CD4-positive, alpha-beta T cell treated with Interferon alpha-2 for 1 hour (primary cell): ENCODE results near the gene KIFC1.

Source experiments
- DNase-seq, 2 donors: peaks; one replicate each; pipeline ENCODE4 v3.0.0-alpha.2; 2020 to 2022

Gene KIFC1

GRCh38 chr6:33412140-33413009, 20.8 kb downstream of the KIFC1 start:
- no peak for DNase-seq

- DNase-seq = no peak
Observed at GRCh38 chr6:33413241-33414120, 21.9 kb downstream of the KIFC1 start.

- DNase-seq = peak; percentile 54 to 57
Observed at GRCh38 chr6:33414592-33415271, 23.1 kb downstream of the KIFC1 start.

- DNase-seq = no peak
Observed at GRCh38 chr6:33415831-33416230, 24.2 kb downstream of the KIFC1 start.

- DNase-seq = peak in 1 of 2 donors; percentile 46
Observed at GRCh38 chr6:33416386-33417127, 24.9 kb downstream of the KIFC1 start.

GRCh38 chr6:33417128-33417902, 25.7 kb downstream of the KIFC1 start:
- peak in 1 of 2 donors; percentile 43 for DNase-seq

- peak; percentile 100 for DNase-seq
Observed at GRCh38 chr6:33417903-33418689, 26.5 kb downstream of the KIFC1 start, which contains the start of gene CUTA. Gene CUTA, minus strand, starts transcription at chr6:33418107. Its CDS starts 107 bp downstream, at chr6:33418000.

GRCh38 chr6:33418690-33419291, 27.2 kb downstream of the KIFC1 start:
- peak; percentile 78 to 88 for DNase-seq

GRCh38 chr6:33419580-33420490, 28.2 kb downstream of the KIFC1 start, which contains the start of gene SYNGAP1:
Gene SYNGAP1, plus strand, starts transcription at chr6:33420065. Its CDS starts 200 bp downstream, at chr6:33420265.
- DNase-seq = peak; percentile 52 to 63

- no peak for DNase-seq
Observed at GRCh38 chr6:33420491-33421343, 29.1 kb downstream of the KIFC1 start.

- no peak for DNase-seq
Observed at GRCh38 chr6:33421344-33421643, 29.7 kb downstream of the KIFC1 start.

GRCh38 chr6:33423777-33424176, 32.2 kb downstream of the KIFC1 start:
- DNase-seq = no peak

- no peak for DNase-seq
Observed at GRCh38 chr6:33424855-33425667, 33.4 kb downstream of the KIFC1 start.

GRCh38 chr6:33425668-33426577, 34.3 kb downstream of the KIFC1 start:
- DNase-seq = peak; percentile 89 to 92

GRCh38 chr6:33426590-33427511, 35.2 kb downstream of the KIFC1 start:
- peak; percentile 62 to 80 for DNase-seq
